NCI-H1417 treated with DMSO at 0.1 percent for 48 hours (cell line): Measurements from ENCODE around the gene TTYH1.
"Not testable (repeated sequence)": the region's sequence is repeated elsewhere in the genome, so short reads cannot be mapped to it uniquely, and the experiment has no call there.

ENCODE experiments used
- DNase-seq: peaks from one replicate; lab custom pipeline; 2025; lab: John Stamatoyannopoulos, UW

Gene TTYH1

GRCh38 chr19:54415208-54415900, at the start of gene TTYH1:
Gene TTYH1 (plus strand): TSS chr19:54415464. CDS start chr19:54415553, 89 bp downstream.
- no peak for DNase-seq

- not testable (repeated sequence) for DNase-seq
Measured at GRCh38 chr19:54365798-54366197, 49.5 kb upstream of the TTYH1 start.

GRCh38 chr19:54366811-54367210, 48.5 kb upstream of the TTYH1 start:
- no peak for DNase-seq

- DNase-seq: no peak
Measured at GRCh38 chr19:54369082-54369687, 46.1 kb upstream of the TTYH1 start.

GRCh38 chr19:54369688-54370433, 45.4 kb upstream of the TTYH1 start:
- DNase-seq: not testable (repeated sequence)

GRCh38 chr19:54370434-54370796, 44.8 kb upstream of the TTYH1 start:
- DNase-seq: not testable (repeated sequence)

- not testable (repeated sequence) for DNase-seq
Measured at GRCh38 chr19:54371453-54371852, 43.8 kb upstream of the TTYH1 start.

GRCh38 chr19:54373781-54374631, 41.3 kb upstream of the TTYH1 start:
- no peak for DNase-seq

GRCh38 chr19:54375181-54375938, 39.9 kb upstream of the TTYH1 start:
- not testable (repeated sequence) for DNase-seq

- DNase-seq: no peak
Measured at GRCh38 chr19:54376610-54377285, 38.5 kb upstream of the TTYH1 start.

- no peak for DNase-seq
Measured at GRCh38 chr19:54379187-54379678, 36.0 kb upstream of the TTYH1 start.

- no peak for DNase-seq
Measured at GRCh38 chr19:54380897-54381296, 34.4 kb upstream of the TTYH1 start.

- DNase-seq: not testable (repeated sequence)
Measured at GRCh38 chr19:54382041-54382440, 33.2 kb upstream of the TTYH1 start.

GRCh38 chr19:54383330-54383729, 31.9 kb upstream of the TTYH1 start:
- no peak for DNase-seq

GRCh38 chr19:54387991-54388801, 27.1 kb upstream of the TTYH1 start:
- no peak for DNase-seq

- no peak for DNase-seq
Measured at GRCh38 chr19:54388802-54389139, 26.5 kb upstream of the TTYH1 start.

- no peak for DNase-seq
Measured at GRCh38 chr19:54389553-54389952, 25.7 kb upstream of the TTYH1 start.

GRCh38 chr19:54390942-54391577, 24.2 kb upstream of the TTYH1 start:
- DNase-seq: no peak

GRCh38 chr19:54391589-54392061, 23.6 kb upstream of the TTYH1 start:
- no peak for DNase-seq
